ENCODE results near the gene FHIP1B.

- no peak for TF ChIP-seq CTCF (IDR thresholded peaks at IDR 0.05)
- no peak for TF ChIP-seq POLR2A (IDR thresholded peaks at IDR 0.05)
These were observed 38.8 kb upstream of the FHIP1B start for GRCh38 chr11:6273188-6273587.

Measured in thyroid gland (tissue), 4 donors.